Measurements from ENCODE around the gene LACTBL1.

Gene LACTBL1

GRCh38 chr1:22912311-22912710, 60.4 kb downstream of the LACTBL1 start:
- no peaks in the 10 kb centered on the region for H3K27me3 ChIP-seq (ENCODE audit: insufficient read depth, low read length)
- H3K4me3 ChIP-seq (ENCODE audit: low read depth, low read length, poor library complexity, severe bottlenecking): no peak overlapping the region
- no peaks in the 10 kb centered on the region for H4K20me1 ChIP-seq (ENCODE audit: insufficient read depth, low read length)
- H3K4me1 ChIP-seq (ENCODE audit: insufficient read depth, low read length, severe bottlenecking): no peaks in the 10 kb centered on the region
- no peak overlapping the region for H3K4me2 ChIP-seq (ENCODE audit: low read length)
- H3K9me2 ChIP-seq (ENCODE audit: low read depth, low read length): no peaks in the 10 kb centered on the region
- H2AFZ ChIP-seq (ENCODE audit: low read length): no peak overlapping the region
- no peak for TF ChIP-seq EZH2 (IDR thresholded peaks at IDR 0.05; ENCODE audit: borderline replicate concordance, low read length)
- TF ChIP-seq CTCF (IDR thresholded peaks at IDR 0.05; ENCODE audit: low read length): no peak
- H3K79me2 ChIP-seq (ENCODE audit: insufficient read depth, low read length): no peaks in the 10 kb centered on the region
- H3K9ac ChIP-seq (ENCODE audit: low read length): no peak overlapping the region
- no peaks in the 10 kb centered on the region for H3F3A ChIP-seq (ENCODE audit: insufficient read depth, low read length)
- H3K27ac ChIP-seq (ENCODE audit: low read depth, low read length, poor library complexity, severe bottlenecking): no peak overlapping the region
- no peaks in the 10 kb centered on the region for H3K9me3 ChIP-seq (ENCODE audit: low read length)
- no peaks in the 10 kb centered on the region for H3K36me3 ChIP-seq (ENCODE audit: insufficient read depth, low read length)

- Histone ChIP-seq H3K36me3 (ENCODE audit: insufficient read depth, low read length) (no peaks in the 10 kb centered on the region), H3K9me2 (ENCODE audit: low read depth, low read length) (no peaks in the 10 kb centered on the region), H3K79me2 (ENCODE audit: insufficient read depth, low read length) (no peaks in the 10 kb centered on the region), H3K9ac (ENCODE audit: low read length) (no peak overlapping the region), H3F3A (ENCODE audit: insufficient read depth, low read length) (no peaks in the 10 kb centered on the region), H4K20me1 (ENCODE audit: insufficient read depth, low read length) (no peaks in the 10 kb centered on the region), H3K4me3 (ENCODE audit: low read depth, low read length, poor library complexity, severe bottlenecking) (no peak overlapping the region), H3K9me3 (ENCODE audit: low read length) (no peaks in the 10 kb centered on the region), H2AFZ (ENCODE audit: low read length) (no peak overlapping the region), H3K27me3 (ENCODE audit: insufficient read depth, low read length) (no peaks in the 10 kb centered on the region), H3K4me2 (ENCODE audit: low read length) (no peak overlapping the region), H3K4me1 (ENCODE audit: insufficient read depth, low read length, severe bottlenecking) (no peaks in the 10 kb centered on the region), H3K27ac (ENCODE audit: low read depth, low read length, poor library complexity, severe bottlenecking) (no peak overlapping the region)
- TF ChIP-seq CTCF (IDR thresholded peaks at IDR 0.05; ENCODE audit: low read length) (no peak), EZH2 (IDR thresholded peaks at IDR 0.05; ENCODE audit: borderline replicate concordance, low read length) (no peak)
Measured at GRCh38 chr1:22910986-22911651, 61.5 kb downstream of the LACTBL1 start.

GRCh38 chr1:22910286-22910685, 62.4 kb downstream of the LACTBL1 start:
- Histone ChIP-seq H3K27me3 (ENCODE audit: insufficient read depth, low read length) (no peaks in the 10 kb centered on the region), H3F3A (ENCODE audit: insufficient read depth, low read length) (no peaks in the 10 kb centered on the region), H3K9me3 (ENCODE audit: low read length) (no peaks in the 10 kb centered on the region), H3K4me3 (ENCODE audit: low read depth, low read length, poor library complexity, severe bottlenecking) (no peak overlapping the region), H3K4me2 (ENCODE audit: low read length) (no peak overlapping the region), H3K79me2 (ENCODE audit: insufficient read depth, low read length) (no peaks in the 10 kb centered on the region), H3K27ac (ENCODE audit: low read depth, low read length, poor library complexity, severe bottlenecking) (no peak overlapping the region), H4K20me1 (ENCODE audit: insufficient read depth, low read length) (no peaks in the 10 kb centered on the region), H2AFZ (ENCODE audit: low read length) (no peak overlapping the region), H3K36me3 (ENCODE audit: insufficient read depth, low read length) (no peaks in the 10 kb centered on the region), H3K9me2 (ENCODE audit: low read depth, low read length) (no peaks in the 10 kb centered on the region), H3K9ac (ENCODE audit: low read length) (no peak overlapping the region), H3K4me1 (ENCODE audit: insufficient read depth, low read length, severe bottlenecking) (no peaks in the 10 kb centered on the region)
- no peak for TF ChIP-seq EZH2 (IDR thresholded peaks at IDR 0.05; ENCODE audit: borderline replicate concordance, low read length)
- TF ChIP-seq CTCF (IDR thresholded peaks at IDR 0.05; ENCODE audit: low read length): no peak

All from OCI-LY1 (cell line).